Smooth muscle cell (in vitro differentiated cells): ENCODE data around the gene FOXD2. TPM values are rescaled to one million over a fixed set of nuclear protein-coding genes. Genes with fewer than 3 reads are reported as not detected.

Experiments used
- DNase-seq: peaks from one replicate; lab custom pipeline; 2025; ENCODE audit not compliant: unreplicated experiment; lab: John Stamatoyannopoulos, UW
- H2AFZ ChIP-seq: fragments of 200-600 bp; sonication (generic); 2 replicates; pipeline ENCODE4 v1.6.0; 2016; ENCODE audit warnings: antibody characterized with exemption, low read depth, mild to moderate bottlenecking
- H3F3A ChIP-seq: fragments of 200-600 bp; sonication (generic); 2 replicates; pipeline ENCODE4 v1.6.0; 2017; ENCODE audit warnings: antibody characterized with exemption, low read depth
- H3K27ac ChIP-seq: fragments of 200-600 bp; sonication (generic); 2 replicates; pipeline ENCODE4 v1.5.1; 2016; ENCODE audit warnings: low read depth, mild to moderate bottlenecking
- H3K27me3 ChIP-seq: fragments of 200-600 bp; sonication (generic); 2 replicates; pipeline ENCODE4 v1.6.1; 2016; ENCODE audit warnings: low read depth, mild to moderate bottlenecking
- H3K36me3 ChIP-seq: fragments of 200-600 bp; sonication (generic); 2 replicates; pipeline ENCODE4 v1.5.1; 2016; ENCODE audit warnings: low read depth
- H3K4me1 ChIP-seq: fragments of 200-600 bp; sonication (generic); 2 replicates; pipeline ENCODE4 v1.5.1; 2016; ENCODE audit warnings: low read depth
- H3K4me2 ChIP-seq: fragments of 200-600 bp; sonication (generic); 2 replicates; pipeline ENCODE4 v1.6.0; 2016; ENCODE audit warnings: mild to moderate bottlenecking
- H3K4me3 ChIP-seq: fragments of 200-600 bp; sonication (generic); 2 replicates; pipeline ENCODE4 v1.5.1; 2016; ENCODE audit warnings: mild to moderate bottlenecking
- H3K79me2 ChIP-seq: fragments of 200-600 bp; sonication (generic); 2 replicates; pipeline ENCODE4 v1.6.0; 2016; ENCODE audit warnings: low read depth, mild to moderate bottlenecking
- H3K9ac ChIP-seq: fragments of 200-600 bp; sonication (generic); 2 replicates; pipeline ENCODE4 v1.6.0; 2016; ENCODE audit warnings: low read depth
- H3K9me3 ChIP-seq: fragments of 200-600 bp; sonication (generic); replicated peaks from 2 replicates; pipeline ENCODE4 v1.5.1; 2016; ENCODE audit warnings: low read depth
- H4K20me1 ChIP-seq: fragments of 200-600 bp; sonication (generic); 2 replicates; pipeline ENCODE4 v1.6.0; 2016; ENCODE audit warnings: low read depth
- WGBS: methylation state at CpG from one replicate; pipeline ENCODE4 v1.1.7; 2016; ENCODE audit warnings: low lambda C conversion rate; 5-methylcytosine and 5-hydroxymethylcytosine counted together
- polyA plus RNA-seq: library from polyadenylated mRNA; unstranded; fragments of >200 nt; fragmentation: Nextera tagmentation; extraction: Ambion mirVana; gene quantifications from 2 replicates; pipeline ENCODE4 v1.2.1, GENCODE V29; 2016
- total RNA-seq: library from RNA; depleted of rRNA; stranded (reverse); fragments of >200 nt; gene quantifications from 2 replicates; pipeline ENCODE4 v1.2.3, GENCODE V29; 2014
- TF ChIP-seq, protein P1 (sequence below): fragments of 200-600 bp; sonication (generic); IDR thresholded peaks from 2 replicates; pipeline ENCODE4 v1.5.1; 2017; ENCODE audit warnings: borderline replicate concordance, mild to moderate bottlenecking, antibody characterized with exemption; ENCODE audit not compliant: insufficient read depth, poor library complexity, severe bottlenecking

Gene FOXD2
- total and polyA plus RNA-seq, 2 experiments from 2014 or later, result 0.09 TPM; not detected in 1

DNA sequence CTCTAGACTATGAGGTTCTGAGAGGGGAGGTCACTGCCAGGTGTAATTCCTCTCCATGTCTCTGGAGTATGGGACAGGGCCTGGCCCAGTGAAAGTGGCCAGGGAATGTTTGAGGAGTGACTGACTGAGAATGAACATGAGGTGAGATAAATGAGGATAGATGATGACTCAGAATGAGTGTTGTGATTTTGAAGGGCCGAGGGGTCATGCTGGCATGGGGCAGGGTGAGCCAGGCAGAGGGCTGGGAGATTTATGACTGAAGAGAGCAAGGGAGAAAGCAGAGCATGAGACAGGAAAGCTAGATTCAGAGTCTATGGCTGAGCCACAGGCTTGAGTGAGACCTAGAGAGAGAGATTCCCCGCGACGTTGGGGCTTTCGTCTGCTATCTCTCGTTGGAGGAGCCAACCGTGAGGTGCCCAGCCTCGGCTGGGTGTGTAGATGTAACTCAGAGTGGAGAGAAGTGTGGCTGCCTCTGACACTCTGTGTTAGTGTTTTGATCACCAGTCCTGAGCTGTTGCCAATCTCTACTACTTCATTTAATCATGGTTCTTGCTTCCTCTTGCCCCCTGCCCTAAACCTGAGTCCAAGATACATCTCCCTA is 50.1 kb downstream of the FOXD2 start:
- Histone ChIP-seq H3K36me3 (no peaks in the 10 kb centered on the region), H3K9me3 (no peaks in the 10 kb centered on the region), H2AFZ (no peak overlapping the region), H3K9ac (no peak overlapping the region), H3K27ac (no peak overlapping the region), H4K20me1 (no peaks in the 10 kb centered on the region), H3K4me2 (no peak overlapping the region), H3F3A (no peaks in the 10 kb centered on the region), H3K4me1 (no peaks in the 10 kb centered on the region), H3K4me3 (no peak overlapping the region), H3K27me3 (peaks cover 97% of the 10 kb centered on the region), H3K79me2 (no peaks in the 10 kb centered on the region)
- DNase-seq, result no peak
- WGBS, result 81% methylated on average over 8 of the region's 8 CpGs
- TF ChIP-seq, protein P1, sequence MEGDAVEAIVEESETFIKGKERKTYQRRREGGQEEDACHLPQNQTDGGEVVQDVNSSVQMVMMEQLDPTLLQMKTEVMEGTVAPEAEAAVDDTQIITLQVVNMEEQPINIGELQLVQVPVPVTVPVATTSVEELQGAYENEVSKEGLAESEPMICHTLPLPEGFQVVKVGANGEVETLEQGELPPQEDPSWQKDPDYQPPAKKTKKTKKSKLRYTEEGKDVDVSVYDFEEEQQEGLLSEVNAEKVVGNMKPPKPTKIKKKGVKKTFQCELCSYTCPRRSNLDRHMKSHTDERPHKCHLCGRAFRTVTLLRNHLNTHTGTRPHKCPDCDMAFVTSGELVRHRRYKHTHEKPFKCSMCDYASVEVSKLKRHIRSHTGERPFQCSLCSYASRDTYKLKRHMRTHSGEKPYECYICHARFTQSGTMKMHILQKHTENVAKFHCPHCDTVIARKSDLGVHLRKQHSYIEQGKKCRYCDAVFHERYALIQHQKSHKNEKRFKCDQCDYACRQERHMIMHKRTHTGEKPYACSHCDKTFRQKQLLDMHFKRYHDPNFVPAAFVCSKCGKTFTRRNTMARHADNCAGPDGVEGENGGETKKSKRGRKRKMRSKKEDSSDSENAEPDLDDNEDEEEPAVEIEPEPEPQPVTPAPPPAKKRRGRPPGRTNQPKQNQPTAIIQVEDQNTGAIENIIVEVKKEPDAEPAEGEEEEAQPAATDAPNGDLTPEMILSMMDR, result no peak

Other genes with a start within 250 kb of the FOXD2 start
- not detected in 2 replicates for gene PDZK1IP1, start 248.0 kb upstream of the FOXD2 start, total RNA-seq
- gene PDZK1IP1, start 248.0 kb upstream of the FOXD2 start, polyA plus RNA-seq, result not detected in 2 replicates
- gene TAL1, start 205.8 kb upstream of the FOXD2 start, total RNA-seq, result not detected in 2 replicates
- gene TAL1, start 205.8 kb upstream of the FOXD2 start, polyA plus RNA-seq, result not detected in 2 replicates
- 6.1 and 11.9 TPM in 2 replicates for gene STIL, start 123.9 kb upstream of the FOXD2 start, total RNA-seq
- gene STIL, start 123.9 kb upstream of the FOXD2 start, polyA plus RNA-seq, result 3.9 and 4.6 TPM in 2 replicates
- gene CMPK1, start 104.3 kb upstream of the FOXD2 start, total RNA-seq, result 105 and 149 TPM in 2 replicates
- gene CMPK1, start 104.3 kb upstream of the FOXD2 start, polyA plus RNA-seq, result 68.2 and 75.5 TPM in 2 replicates
- gene FOXE3, start 21.8 kb upstream of the FOXD2 start, total RNA-seq, result not detected in 2 replicates
- gene FOXE3, start 21.8 kb upstream of the FOXD2 start, polyA plus RNA-seq, result 0.34 TPM in 1 of 2 replicates, not detected in the other